HG03139 (cell line): ENCODE measurements around the gene CYP2W1.

ENCODE experiments used
- ATAC-seq: cut with Tn5 transposase; IDR thresholded peaks from one replicate; pipeline ENCODE4 v1.9.1; 2021; ENCODE audit not compliant: unreplicated experiment

CYP2W1 gene

GRCh38 chr7:963236-964078, 19.5 kb upstream of the CYP2W1 start:
- no peak for ATAC-seq

GRCh38 chr7:964401-965231, 18.4 kb upstream of the CYP2W1 start:
- ATAC-seq: no peak

- ATAC-seq: no peak
These were observed 16.5 kb upstream of the CYP2W1 start for GRCh38 chr7:966291-967069.

- ATAC-seq: no peak
These were observed 15.5 kb upstream of the CYP2W1 start for GRCh38 chr7:967361-968082.

GRCh38 chr7:968205-969105, 14.5 kb upstream of the CYP2W1 start:
- ATAC-seq: no peak

GRCh38 chr7:969403-969802, 13.6 kb upstream of the CYP2W1 start:
- ATAC-seq: no peak

- ATAC-seq: no peak
These were observed 12.2 kb upstream of the CYP2W1 start for GRCh38 chr7:970744-971143.

GRCh38 chr7:972110-972509, 10.9 kb upstream of the CYP2W1 start:
- no peak for ATAC-seq

- ATAC-seq: no peak
These were observed 10.2 kb upstream of the CYP2W1 start for GRCh38 chr7:972676-973309.

- no peak for ATAC-seq
These were observed 9.7 kb upstream of the CYP2W1 start for GRCh38 chr7:973312-973711.

GRCh38 chr7:974172-974571, 8.8 kb upstream of the CYP2W1 start:
- no peak for ATAC-seq

- ATAC-seq: peak; percentile 58
These were observed 7.9 kb upstream of the CYP2W1 start, which contains the start of gene COX19 for GRCh38 chr7:974820-975681. Gene COX19, minus strand, starts transcription at chr7:975549. Its CDS starts 40 bp downstream, at chr7:975509.

- no peak for ATAC-seq
These were observed 7.1 kb upstream of the CYP2W1 start for GRCh38 chr7:975702-976473.

- no peak for ATAC-seq
These were observed 6.1 kb upstream of the CYP2W1 start for GRCh38 chr7:976901-977325.

GRCh38 chr7:977326-978048, 5.5 kb upstream of the CYP2W1 start:
- no peak for ATAC-seq

GRCh38 chr7:978049-978346, 5.0 kb upstream of the CYP2W1 start:
- no peak for ATAC-seq
